Smooth muscle cell (in vitro differentiated cells): ENCODE data around the gene MAFB. TPM values are rescaled to one million over a fixed set of nuclear protein-coding genes. Genes with fewer than 3 reads are reported as not detected.

Experiments
- DNase-seq: peaks from one replicate; lab custom pipeline; 2025; ENCODE audit not compliant: unreplicated experiment; lab: John Stamatoyannopoulos, UW
- H2AFZ ChIP-seq: fragments of 200-600 bp; sonication (generic); 2 replicates; pipeline ENCODE4 v1.6.0; 2016; ENCODE audit warnings: antibody characterized with exemption, low read depth, mild to moderate bottlenecking
- H3F3A ChIP-seq: fragments of 200-600 bp; sonication (generic); 2 replicates; pipeline ENCODE4 v1.6.0; 2017; ENCODE audit warnings: antibody characterized with exemption, low read depth
- H3K27ac ChIP-seq: fragments of 200-600 bp; sonication (generic); 2 replicates; pipeline ENCODE4 v1.5.1; 2016; ENCODE audit warnings: low read depth, mild to moderate bottlenecking
- H3K27me3 ChIP-seq: fragments of 200-600 bp; sonication (generic); 2 replicates; pipeline ENCODE4 v1.6.1; 2016; ENCODE audit warnings: low read depth, mild to moderate bottlenecking
- H3K36me3 ChIP-seq: fragments of 200-600 bp; sonication (generic); 2 replicates; pipeline ENCODE4 v1.5.1; 2016; ENCODE audit warnings: low read depth
- H3K4me1 ChIP-seq: fragments of 200-600 bp; sonication (generic); 2 replicates; pipeline ENCODE4 v1.5.1; 2016; ENCODE audit warnings: low read depth
- H3K4me2 ChIP-seq: fragments of 200-600 bp; sonication (generic); 2 replicates; pipeline ENCODE4 v1.6.0; 2016; ENCODE audit warnings: mild to moderate bottlenecking
- H3K4me3 ChIP-seq: fragments of 200-600 bp; sonication (generic); 2 replicates; pipeline ENCODE4 v1.5.1; 2016; ENCODE audit warnings: mild to moderate bottlenecking
- H3K79me2 ChIP-seq: fragments of 200-600 bp; sonication (generic); 2 replicates; pipeline ENCODE4 v1.6.0; 2016; ENCODE audit warnings: low read depth, mild to moderate bottlenecking
- H3K9ac ChIP-seq: fragments of 200-600 bp; sonication (generic); 2 replicates; pipeline ENCODE4 v1.6.0; 2016; ENCODE audit warnings: low read depth
- H3K9me3 ChIP-seq: fragments of 200-600 bp; sonication (generic); replicated peaks from 2 replicates; pipeline ENCODE4 v1.5.1; 2016; ENCODE audit warnings: low read depth
- H4K20me1 ChIP-seq: fragments of 200-600 bp; sonication (generic); 2 replicates; pipeline ENCODE4 v1.6.0; 2016; ENCODE audit warnings: low read depth
- CTCF ChIP-seq: fragments of 200-600 bp; sonication (generic); IDR thresholded peaks from 2 replicates; pipeline ENCODE4 v1.5.1; 2017; ENCODE audit warnings: borderline replicate concordance, mild to moderate bottlenecking, antibody characterized with exemption; ENCODE audit not compliant: insufficient read depth, poor library complexity, severe bottlenecking
- WGBS: methylation state at CpG from one replicate; pipeline ENCODE4 v1.1.7; 2016; ENCODE audit warnings: low lambda C conversion rate; 5-methylcytosine and 5-hydroxymethylcytosine counted together
- polyA plus RNA-seq: library from polyadenylated mRNA; unstranded; fragments of >200 nt; fragmentation: Nextera tagmentation; extraction: Ambion mirVana; gene quantifications from 2 replicates; pipeline ENCODE4 v1.2.1, GENCODE V29; 2016
- total RNA-seq: library from RNA; depleted of rRNA; stranded (reverse); fragments of >200 nt; gene quantifications from 2 replicates; pipeline ENCODE4 v1.2.3, GENCODE V29; 2014

The MAFB gene
- total and polyA plus RNA-seq, 2 experiments from 2014 or later: 14.4 to 15.7 TPM

- DNase-seq: no peak
- Histone ChIP-seq H2AFZ (no peak overlapping the region), H3K9ac (no peak overlapping the region), H3F3A (no peaks in the 10 kb centered on the region), H3K36me3 (no peaks in the 10 kb centered on the region), H3K4me1 (no peaks in the 10 kb centered on the region), H3K4me3 (no peak overlapping the region), H3K4me2 (no peak overlapping the region), H4K20me1 (no peaks in the 10 kb centered on the region), H3K27me3 (peaks cover 11% of the 10 kb centered on the region), H3K27ac (no peak overlapping the region), H3K79me2 (no peaks in the 10 kb centered on the region), H3K9me3 (no peaks in the 10 kb centered on the region)
- no peak for TF ChIP-seq CTCF
- WGBS: 78% methylated on average over 8 of the region's 8 CpGs
Measured at GRCh38 chr20:40720099-40720498, 31.1 kb upstream of the MAFB start.

- no peak overlapping the region for H3K4me2 ChIP-seq
- H3K9me3 ChIP-seq: no peaks in the 10 kb centered on the region
- no peak overlapping the region for H3K4me3 ChIP-seq
- TF ChIP-seq CTCF: no peak
- WGBS: 94% methylated on average over 8 of the region's 8 CpGs
- H4K20me1 ChIP-seq: no peaks in the 10 kb centered on the region
- H3K79me2 ChIP-seq: no peaks in the 10 kb centered on the region
- peaks cover 11% of the 10 kb centered on the region for H3K27me3 ChIP-seq
- H2AFZ ChIP-seq: no peak overlapping the region
- no peaks in the 10 kb centered on the region for H3K4me1 ChIP-seq
- H3K36me3 ChIP-seq: no peaks in the 10 kb centered on the region
- DNase-seq: no peak
- no peak overlapping the region for H3K9ac ChIP-seq
- H3K27ac ChIP-seq: no peak overlapping the region
- H3F3A ChIP-seq: no peaks in the 10 kb centered on the region
Measured at GRCh38 chr20:40718982-40719729, 30.1 kb upstream of the MAFB start.

- Histone ChIP-seq H3F3A (no peaks in the 10 kb centered on the region), H3K4me3 (no peak overlapping the region), H4K20me1 (no peaks in the 10 kb centered on the region), H3K4me2 (no peak overlapping the region), H3K27ac (no peak overlapping the region), H3K9me3 (no peaks in the 10 kb centered on the region), H3K27me3 (peaks cover 11% of the 10 kb centered on the region), H3K36me3 (no peaks in the 10 kb centered on the region), H3K9ac (no peak overlapping the region), H2AFZ (no peak overlapping the region), H3K79me2 (no peaks in the 10 kb centered on the region), H3K4me1 (no peaks in the 10 kb centered on the region)
- WGBS: 88% methylated on average over 12 of the region's 12 CpGs
- no peak for TF ChIP-seq CTCF
- no peak for DNase-seq
Measured at GRCh38 chr20:40718214-40718977, 29.4 kb upstream of the MAFB start.
